Stomach (tissue), 4 donors: Measurements from ENCODE around the gene PCNT.

ENCODE experiments used
- EP300 ChIP-seq: sonication (generic); formaldehyde crosslinking; IDR thresholded peaks from one replicate; pipeline ENCODE4 v1.6.1; 2017; ENCODE audit warnings: antibody characterized with exemption
- POLR2A ChIP-seq, 4 donors: fragments of 450-650 bp; IDR thresholded peaks; one replicate each; pipeline ENCODE4 v1.6.1; 2016; ENCODE audit warnings: antibody characterized with exemption in 4 of 4, control low read depth in 2 of 4, mild to moderate bottlenecking in 1 of 4, moderate library complexity in 1 of 4
- TF ChIP-seq, protein P1 (sequence below), 7 experiments: fragments of 450-650 bp in 4 of 7; fragments of 200-600 bp in 3 of 7; sonication (generic) in 3 of 7; IDR thresholded peaks; one replicate each; pipeline ENCODE4 v1.5.1; 2016 to 2019; ENCODE audit warnings: antibody characterized with exemption in 7 of 7, control low read depth in 2 of 7, mild to moderate bottlenecking in 1 of 7

DNA sequence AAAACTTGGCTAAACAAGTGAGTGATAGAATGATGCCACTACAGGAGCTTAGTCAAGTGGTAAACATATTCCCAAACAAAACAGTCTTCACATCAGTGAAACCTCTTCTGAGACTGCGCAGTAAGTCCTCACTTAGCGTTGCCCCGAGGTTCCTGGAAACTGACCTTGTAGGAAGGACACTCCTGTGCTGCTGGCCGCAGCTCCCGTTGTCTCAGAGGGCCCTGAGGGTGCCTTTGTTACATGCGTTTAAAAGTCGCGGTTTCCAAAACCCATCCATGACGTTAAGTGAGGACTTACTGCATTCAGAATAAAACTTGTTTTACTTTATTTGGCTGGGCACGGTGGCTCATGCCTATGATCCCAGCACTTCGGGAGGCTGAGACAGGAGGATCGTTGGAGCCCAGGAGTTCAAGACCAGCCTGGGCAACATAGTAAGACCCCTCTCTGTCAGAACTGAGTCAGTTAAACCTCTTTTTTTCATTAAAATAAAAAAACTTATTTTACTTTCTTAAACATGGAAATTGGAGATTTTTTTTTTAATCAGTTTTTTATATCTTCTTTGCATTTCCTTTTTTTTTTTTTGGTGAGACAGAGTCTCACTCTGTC lies 98.8 kb downstream of the PCNT start:
- no peak for TF ChIP-seq POLR2A (IDR thresholded peaks at IDR 0.05)
- no peak for TF ChIP-seq EP300
- TF ChIP-seq, protein P1, sequence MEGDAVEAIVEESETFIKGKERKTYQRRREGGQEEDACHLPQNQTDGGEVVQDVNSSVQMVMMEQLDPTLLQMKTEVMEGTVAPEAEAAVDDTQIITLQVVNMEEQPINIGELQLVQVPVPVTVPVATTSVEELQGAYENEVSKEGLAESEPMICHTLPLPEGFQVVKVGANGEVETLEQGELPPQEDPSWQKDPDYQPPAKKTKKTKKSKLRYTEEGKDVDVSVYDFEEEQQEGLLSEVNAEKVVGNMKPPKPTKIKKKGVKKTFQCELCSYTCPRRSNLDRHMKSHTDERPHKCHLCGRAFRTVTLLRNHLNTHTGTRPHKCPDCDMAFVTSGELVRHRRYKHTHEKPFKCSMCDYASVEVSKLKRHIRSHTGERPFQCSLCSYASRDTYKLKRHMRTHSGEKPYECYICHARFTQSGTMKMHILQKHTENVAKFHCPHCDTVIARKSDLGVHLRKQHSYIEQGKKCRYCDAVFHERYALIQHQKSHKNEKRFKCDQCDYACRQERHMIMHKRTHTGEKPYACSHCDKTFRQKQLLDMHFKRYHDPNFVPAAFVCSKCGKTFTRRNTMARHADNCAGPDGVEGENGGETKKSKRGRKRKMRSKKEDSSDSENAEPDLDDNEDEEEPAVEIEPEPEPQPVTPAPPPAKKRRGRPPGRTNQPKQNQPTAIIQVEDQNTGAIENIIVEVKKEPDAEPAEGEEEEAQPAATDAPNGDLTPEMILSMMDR (IDR thresholded peaks at IDR 0.05): no peak
